GM06990 (cell line): Measurements from ENCODE around the gene FAM53B.

ENCODE experiments used
- DNase-seq: peaks from one replicate; pipeline ENCODE4 v3.0.0-alpha.2; 2011; ENCODE audit not compliant: insufficient read length; ENCODE audit errors: extremely low read depth
- H3K27me3 ChIP-seq: replicated peaks from 2 replicates; pipeline ENCODE4 v1.6.0; 2011; ENCODE audit warnings: low read length; ENCODE audit not compliant: control insufficient read depth, insufficient read depth
- H3K36me3 ChIP-seq: 2 replicates; pipeline ENCODE4 v1.5.1; 2011; ENCODE audit warnings: low read length; ENCODE audit not compliant: control insufficient read depth, insufficient read depth
- H3K4me3 ChIP-seq: replicated peaks from 2 replicates; pipeline ENCODE4 v1.5.1; 2011; ENCODE audit warnings: low read depth, mild to moderate bottlenecking, control low read depth, low read length
- CTCF ChIP-seq: IDR thresholded peaks from 2 replicates; pipeline ENCODE4 v1.5.1; 2011; ENCODE audit warnings: low read length, control low read depth, mild to moderate bottlenecking, inconsistent platforms; ENCODE audit not compliant: insufficient read depth, poor library complexity, severe bottlenecking

The FAM53B gene

GRCh38 chr10:124609698-124610097, 134.5 kb downstream of the FAM53B start:
- no peaks in the 10 kb centered on the region for H3K27me3 ChIP-seq
- TF ChIP-seq CTCF = no peak
- no peaks in the 10 kb centered on the region for H3K36me3 ChIP-seq
- no peak for DNase-seq
- no peak overlapping the region for H3K4me3 ChIP-seq

- H3K36me3 ChIP-seq = no peaks in the 10 kb centered on the region
- H3K4me3 ChIP-seq = no peak overlapping the region
- no peaks in the 10 kb centered on the region for H3K27me3 ChIP-seq
- no peak for DNase-seq
- TF ChIP-seq CTCF = no peak
These were observed 136.0 kb downstream of the FAM53B start for GRCh38 chr10:124608093-124608721.

- DNase-seq = no peak
- TF ChIP-seq CTCF = no peak
These were observed 136.5 kb downstream of the FAM53B start for GRCh38 chr10:124607693-124608092.

GRCh38 chr10:124606822-124607221, 137.4 kb downstream of the FAM53B start:
- Histone ChIP-seq H3K27me3 (no peaks in the 10 kb centered on the region), H3K36me3 (no peaks in the 10 kb centered on the region), H3K4me3 (no peak overlapping the region)
- no peak for TF ChIP-seq CTCF
- no peak for DNase-seq

More at GRCh38 chr10:124607693-124608092, 136.5 kb downstream of the FAM53B start:
- H3K4me3 ChIP-seq = no peak overlapping the region
- H3K36me3 ChIP-seq = no peaks in the 10 kb centered on the region
- H3K27me3 ChIP-seq = no peaks in the 10 kb centered on the region

GRCh38 chr10:124605856-124606812, 138.0 kb downstream of the FAM53B start:
- no peaks in the 10 kb centered on the region for H3K36me3 ChIP-seq
- H3K27me3 ChIP-seq = no peaks in the 10 kb centered on the region
- DNase-seq = no peak
- H3K4me3 ChIP-seq = no peak overlapping the region
- TF ChIP-seq CTCF = no peak
